ENCODE results near the gene MPC1L.

The MPC1L gene

GRCh38 chrX:40628506-40628905, 5.3 kb downstream of the MPC1L start:
- no peak for DNase-seq (ENCODE audit: low spot score)

DNA sequence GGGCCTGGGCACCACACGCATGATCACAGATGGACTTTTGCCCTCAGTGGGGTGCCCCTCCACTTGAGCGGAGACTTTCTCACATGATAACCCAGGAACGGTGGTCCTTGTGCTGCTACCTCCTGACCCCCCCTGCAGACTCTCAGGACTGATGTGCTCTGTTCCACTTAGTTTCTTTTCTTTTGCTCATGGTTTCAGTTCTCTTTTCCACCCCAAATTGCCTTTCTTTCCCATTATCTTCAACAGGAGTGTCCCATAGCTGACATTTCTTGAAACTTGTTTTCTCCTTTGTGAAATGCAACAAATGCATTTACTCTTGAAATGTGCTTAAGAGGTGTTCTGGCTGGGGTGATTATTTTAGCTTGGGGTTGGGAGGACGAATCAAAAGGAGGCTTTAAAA, 9.0 kb downstream of the MPC1L start:
- no peak for DNase-seq (ENCODE audit: low spot score)

GRCh38 chrX:40637687-40638086, 14.5 kb downstream of the MPC1L start:
- DNase-seq (ENCODE audit: low spot score) = no peak

GRCh38 chrX:40644176-40644575, 20.9 kb downstream of the MPC1L start:
- no peak for DNase-seq (ENCODE audit: low spot score)

DNA sequence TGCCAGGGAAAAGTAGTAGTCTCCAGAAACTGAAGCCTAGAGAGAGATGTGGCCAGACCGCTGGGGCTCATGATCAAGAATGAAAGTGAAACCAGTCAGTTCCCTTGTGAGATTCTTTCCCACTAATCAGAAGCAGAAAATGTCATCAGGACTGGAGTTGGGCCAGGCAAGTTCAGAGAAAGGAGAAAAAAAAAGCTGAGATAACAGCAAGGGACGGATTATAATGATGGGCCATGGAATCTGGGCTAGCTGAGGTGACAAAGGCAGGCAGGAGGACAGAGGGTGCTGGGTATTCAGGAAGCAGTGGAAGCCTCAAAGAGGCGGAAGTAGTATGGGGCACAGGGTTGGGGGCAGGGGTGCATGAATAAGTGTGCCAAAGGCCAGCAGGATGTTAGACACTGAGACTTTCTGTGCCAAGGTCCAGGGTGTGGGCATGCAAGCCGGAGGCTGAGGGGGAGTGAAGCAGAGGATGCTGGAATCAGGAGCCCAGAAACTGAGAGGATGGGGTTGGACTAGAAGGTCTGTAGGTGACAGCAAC, 21.7 kb downstream of the MPC1L start:
- DNase-seq (ENCODE audit: low spot score) = peak; percentile 67

DNA sequence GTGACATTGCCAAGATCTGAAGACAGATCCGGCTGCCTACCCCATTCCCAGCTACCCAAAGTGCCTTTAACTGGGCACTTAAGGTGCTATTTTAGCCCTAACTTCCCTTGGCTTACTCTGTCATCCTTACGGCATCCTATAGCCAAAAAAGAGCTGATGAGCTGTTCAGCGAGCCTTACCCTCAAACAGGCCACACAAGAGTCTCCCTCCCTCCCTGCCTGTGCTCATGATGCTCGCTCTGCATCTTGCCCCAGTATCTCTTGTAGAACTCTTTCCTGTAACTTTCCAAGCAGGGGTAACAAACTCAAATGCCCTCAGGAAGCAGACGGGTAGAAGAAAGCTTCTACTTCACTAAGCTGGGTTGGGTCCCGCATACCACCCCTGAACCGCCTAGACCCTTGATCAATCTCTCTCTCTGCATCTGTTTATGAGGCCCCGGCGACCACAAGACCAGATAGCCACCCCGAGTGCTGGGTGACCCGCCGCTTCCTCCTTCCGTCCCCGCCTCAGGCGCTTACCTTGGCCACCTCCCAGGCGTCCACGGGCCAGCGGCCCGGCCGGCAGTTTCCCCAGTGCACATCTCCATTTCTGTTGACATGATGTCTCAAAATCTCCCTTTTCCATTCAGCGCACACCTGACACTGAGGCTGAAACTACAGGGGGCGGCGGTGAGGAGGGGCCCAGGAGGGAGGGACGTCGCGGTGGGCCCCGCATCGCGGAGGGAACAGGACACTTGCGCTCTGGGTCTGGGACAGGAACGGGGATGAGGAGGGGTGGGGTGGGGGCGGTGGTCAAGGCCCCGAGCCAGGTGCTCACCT, 23.5 kb downstream of the MPC1L start:
- DNase-seq (ENCODE audit: low spot score) = peak; percentile 20

DNA sequence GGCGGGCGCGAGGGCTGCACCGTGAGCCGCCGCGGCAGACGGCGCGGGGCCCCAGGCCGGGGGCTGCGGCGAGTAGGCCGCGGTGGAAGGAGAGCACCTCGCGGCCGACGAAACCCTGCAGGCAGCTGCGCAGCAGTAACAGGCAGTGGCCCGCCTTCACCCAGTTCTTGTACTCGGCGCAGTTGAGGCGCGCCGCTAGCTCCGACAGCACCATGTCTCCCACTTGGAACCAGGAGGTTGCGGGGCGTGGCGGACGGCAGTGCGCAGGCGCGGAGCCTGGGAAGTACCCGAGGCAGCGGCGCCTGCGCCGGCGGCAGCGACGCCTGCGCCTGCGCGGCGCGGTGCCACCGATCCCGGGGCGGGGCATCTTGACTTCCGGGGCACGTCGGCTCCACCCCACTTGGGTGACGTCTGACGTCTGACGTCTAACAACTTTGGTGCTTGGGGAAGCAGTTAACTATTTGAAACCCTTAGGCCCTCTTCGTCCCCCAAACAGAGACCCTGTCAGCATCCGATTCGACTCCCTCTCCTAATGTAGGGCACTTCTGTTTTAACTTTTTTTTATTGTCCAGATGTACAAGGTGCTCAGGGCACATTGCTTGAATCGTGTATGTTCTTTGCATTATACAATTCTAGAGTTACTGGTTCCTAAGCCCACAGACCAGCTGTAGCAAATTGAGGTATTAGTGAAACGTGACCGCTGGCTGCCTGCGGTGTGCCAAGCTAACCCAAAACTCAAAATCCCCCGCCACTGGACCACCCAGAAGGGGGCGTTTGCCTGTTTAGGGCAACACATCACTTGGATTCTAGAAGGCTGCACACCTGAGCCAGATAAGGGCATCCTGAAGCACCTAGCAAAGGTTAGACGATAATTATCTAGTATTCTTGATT, 24.3 kb downstream of the MPC1L start, which contains the start of gene CXorf38:
Gene CXorf38, minus strand, starts transcription at position 255 of the 891 bp plus-strand sequence. Its CDS starts 41 bp downstream, at position 214.
- DNase-seq (ENCODE audit: low spot score) = peak; percentile 96

- DNase-seq (ENCODE audit: low spot score) = peak; percentile 81
Observed at GRCh38 chrX:40651620-40652223, 28.5 kb downstream of the MPC1L start.

- no peak for DNase-seq (ENCODE audit: low spot score)
Observed at GRCh38 chrX:40652664-40653063, 29.4 kb downstream of the MPC1L start.

- no peak for DNase-seq (ENCODE audit: low spot score)
Observed at GRCh38 chrX:40653535-40653934, 30.3 kb downstream of the MPC1L start.

GRCh38 chrX:40660381-40660780, 37.2 kb downstream of the MPC1L start:
- DNase-seq (ENCODE audit: low spot score) = no peak

- DNase-seq (ENCODE audit: low spot score) = no peak
Observed at GRCh38 chrX:40661489-40661888, 38.3 kb downstream of the MPC1L start.

DNA sequence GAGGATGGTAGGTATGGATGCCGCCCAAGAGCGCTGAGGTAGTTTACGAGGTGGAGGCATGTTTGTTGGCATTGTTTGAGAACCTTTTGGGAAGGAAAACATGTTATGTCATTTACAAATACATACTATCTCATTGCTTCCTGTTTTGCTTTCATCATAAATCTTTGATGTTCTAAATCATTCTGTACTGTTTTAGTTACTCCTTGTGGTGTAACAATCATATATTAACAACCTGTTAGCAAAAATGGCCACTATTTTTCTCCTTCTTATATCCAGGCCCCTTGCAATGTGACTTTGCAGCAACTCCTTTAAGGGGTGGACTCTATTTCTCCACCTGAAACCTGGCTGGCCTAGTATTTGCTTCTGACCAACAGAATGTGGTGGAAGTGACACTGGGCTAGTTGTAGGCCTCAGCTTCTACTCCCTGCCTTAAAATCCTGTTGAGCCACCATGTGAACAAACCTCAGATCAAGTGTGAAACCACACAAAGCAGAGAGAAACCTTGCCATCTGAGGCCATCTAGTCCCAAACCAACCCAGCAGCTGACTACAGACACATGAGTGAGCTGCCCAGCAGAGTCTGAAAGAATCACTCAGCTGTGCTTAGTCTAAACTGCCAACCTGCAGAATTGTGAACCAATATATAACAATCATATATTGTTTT, 40.0 kb downstream of the MPC1L start:
- DNase-seq (ENCODE audit: low spot score) = no peak

DNA sequence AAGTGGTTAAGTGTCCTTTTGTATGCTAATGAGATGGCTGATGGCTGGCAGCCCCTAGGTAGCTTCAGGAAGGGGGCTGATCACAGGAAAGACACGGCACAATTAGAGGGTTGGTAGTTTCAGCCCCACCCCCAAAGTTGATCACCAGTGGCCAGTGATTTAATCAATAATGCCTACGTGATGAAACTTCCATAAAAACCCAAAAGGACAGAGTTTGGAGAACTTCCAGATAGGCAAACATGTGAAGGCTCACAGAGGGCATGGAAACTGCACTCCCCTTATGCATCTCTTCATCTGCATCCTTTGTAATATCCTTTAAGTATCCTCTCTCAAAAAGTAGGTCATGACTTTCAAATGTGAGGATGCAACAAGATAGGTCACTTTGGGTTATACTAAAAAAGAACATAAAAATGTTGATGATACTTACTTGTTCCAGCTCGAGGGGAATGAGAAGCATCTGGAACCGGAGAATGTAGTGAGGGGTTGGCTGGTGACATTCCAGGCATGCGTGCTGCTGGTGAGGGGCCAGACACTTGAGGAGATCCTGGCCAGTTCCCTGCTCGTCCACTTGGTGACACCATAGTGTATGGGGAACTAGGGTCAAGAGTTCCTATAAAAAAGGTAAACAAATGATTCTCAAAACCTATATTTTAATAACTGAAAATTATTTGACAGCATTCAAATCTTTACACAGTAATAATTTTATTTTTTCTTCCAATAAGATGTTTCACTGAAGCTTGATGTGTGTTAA, 40.8 kb downstream of the MPC1L start:
- DNase-seq (ENCODE audit: low spot score) = no peak

DNA sequence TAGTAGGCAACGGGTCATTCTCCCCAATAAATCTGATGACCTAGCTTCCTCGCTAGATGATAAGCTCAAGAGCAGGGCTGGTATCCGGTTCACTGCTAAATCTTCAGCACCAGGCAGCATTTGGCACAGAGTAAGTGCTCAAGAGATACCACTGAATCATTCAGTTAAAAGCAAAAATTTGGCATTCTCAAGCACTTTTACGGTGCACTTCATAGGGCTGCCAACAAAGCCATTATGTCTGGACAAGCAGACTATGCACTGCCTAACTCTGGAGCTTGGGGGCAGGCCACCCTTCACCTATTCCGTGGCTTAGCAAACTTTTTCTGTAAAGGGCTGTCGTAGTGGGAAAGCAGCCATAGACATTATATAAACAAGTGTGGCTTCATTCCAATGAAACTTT, 47.9 kb downstream of the MPC1L start:
- DNase-seq (ENCODE audit: low spot score) = no peak

Measured in CD4-positive, alpha-beta T cell treated with Interleukin-6 at 100 ng/mL for 8 hours (primary cell).